Endothelial cell of umbilical vein (primary cell): Measurements from ENCODE around the gene ZC3H12A. TPM values are rescaled to one million over a fixed set of nuclear protein-coding genes. Genes with fewer than 3 reads are reported as not detected.
A peak's percentile ranks its signal among the peaks of the same experiment; 100 is the strongest.

Experiments
- BruUV-seq: library from RNA; stranded (reverse); fragments of 400-500 nt; replicated peaks from 2 replicates; lab custom pipeline; 2021; lab: Mats Ljungman, UMichigan
- CTCF ChIA-PET: fragments of 300-600, 350-600 bp; sonication (Branson Sonifier 250); formaldehyde crosslinking; loops from one replicate; lab custom pipeline; 2021; ENCODE audit warnings: antibody characterized with exemption, inconsistent platforms; lab: Charles Lee
- POLR2A ChIA-PET: fragments of 300-600, 350-600 bp; sonication (Branson Sonifier 250); formaldehyde crosslinking; loops from one replicate; lab custom pipeline; 2021; ENCODE audit warnings: antibody characterized with exemption, inconsistent platforms; lab: Charles Lee
- DNase-seq: peaks from one replicate; pipeline ENCODE4 v3.0.0-alpha.2; 2011; ENCODE audit warnings: low read depth, low spot score
- FAIRE-seq: peaks from 2 replicates; lab custom pipeline; 2011; peaks lifted over from hg19 to GRCh38; lab: Jason Lieb, UNC
- H2AFZ ChIP-seq: 2 replicates; pipeline ENCODE4 v1.6.0; 2012; ENCODE audit warnings: low read depth, low read length, control low read depth, inconsistent platforms
- H3K27ac ChIP-seq: 2 replicates; pipeline ENCODE4 v1.5.1; 2011; ENCODE audit warnings: low read depth, mild to moderate bottlenecking, control low read depth, low read length, moderate library complexity; ENCODE audit not compliant: insufficient read depth
- H3K27me3 ChIP-seq, 2 experiments: 2 replicates each; pipeline versions ENCODE4 v1.6.0 to v1.6.1; 2011; ENCODE audit warnings: low read length in 2 of 2, mixed read lengths in 1 of 2; ENCODE audit not compliant: control insufficient read depth in 2 of 2, insufficient read depth in 2 of 2
- H3K36me3 ChIP-seq, 2 experiments: 2 replicates in 1 of 2; 3 replicates in 1 of 2; pipeline ENCODE4 v1.5.1; 2011; ENCODE audit warnings: low read length in 2 of 2, mild to moderate bottlenecking in 1 of 2, moderate library complexity in 1 of 2; ENCODE audit not compliant: control insufficient read depth in 2 of 2, insufficient read depth in 2 of 2; ENCODE audit errors: extremely low read depth in 1 of 2
- H3K4me1 ChIP-seq: 3 replicates; pipeline ENCODE4 v1.5.1; 2011; ENCODE audit warnings: mild to moderate bottlenecking, low read length; ENCODE audit not compliant: control insufficient read depth, insufficient read depth; ENCODE audit errors: extremely low read depth
- H3K4me2 ChIP-seq: 2 replicates; pipeline ENCODE4 v1.6.1; 2011; ENCODE audit warnings: low read length, control low read depth, mixed read lengths; ENCODE audit not compliant: insufficient read depth
- H3K4me3 ChIP-seq, 3 experiments: fragments of 200-600 bp in 1 of 3; sonication (generic), shearing (Covaris generic) in 1 of 3; replicated peaks in 1 of 3; 2 replicates each; pipeline ENCODE4 v1.5.1; 2011 to 2016; ENCODE audit warnings: control low read depth in 3 of 3, low read length in 3 of 3, mild to moderate bottlenecking in 2 of 3, inconsistent platforms in 1 of 3, low read depth in 1 of 3, moderate library complexity in 1 of 3; ENCODE audit not compliant: insufficient read depth in 1 of 3
- H3K79me2 ChIP-seq: 2 replicates; pipeline ENCODE4 v1.6.0; 2012; ENCODE audit warnings: low read length, inconsistent platforms; ENCODE audit not compliant: control insufficient read depth, insufficient read depth
- H3K9ac ChIP-seq: replicated peaks from 2 replicates; pipeline ENCODE3; 2011; ENCODE audit warnings: low read length, control low read depth; ENCODE audit not compliant: insufficient read depth; ENCODE audit errors: extremely low read depth
- H3K9me1 ChIP-seq: replicated peaks from 3 replicates; pipeline ENCODE4 v1.6.0; 2011; ENCODE audit warnings: mild to moderate bottlenecking, low read length; ENCODE audit not compliant: control insufficient read depth, insufficient read depth; ENCODE audit errors: extremely low read depth
- H3K9me3 ChIP-seq: replicated peaks from 2 replicates; pipeline ENCODE4 v1.5.1; 2012; ENCODE audit warnings: low read length, inconsistent platforms; ENCODE audit not compliant: control insufficient read depth, insufficient read depth
- H4K20me1 ChIP-seq: replicated peaks from 2 replicates; pipeline ENCODE3; 2011; ENCODE audit warnings: mild to moderate bottlenecking, low read length; ENCODE audit not compliant: control insufficient read depth, insufficient read depth; ENCODE audit errors: extremely low read depth
- EZH2 ChIP-seq: IDR thresholded peaks from 2 replicates; pipeline ENCODE4 v1.6.1; 2012; ENCODE audit warnings: borderline replicate concordance, low read depth, mild to moderate bottlenecking, moderate library complexity, low read length, inconsistent platforms; ENCODE audit not compliant: severe bottlenecking
- FOS ChIP-seq: IDR thresholded peaks from 2 replicates; pipeline ENCODE4 v1.6.1; 2011; ENCODE audit warnings: mild to moderate bottlenecking, low read length, moderate library complexity, borderline replicate concordance; ENCODE audit not compliant: insufficient read depth
- GATA2 ChIP-seq: IDR thresholded peaks from 2 replicates; pipeline ENCODE4 v1.7.0; 2011; ENCODE audit warnings: low read depth, mild to moderate bottlenecking, moderate library complexity, mixed read lengths, low read length; ENCODE audit not compliant: insufficient read length, insufficient read depth
- JUN ChIP-seq: IDR thresholded peaks from 2 replicates; pipeline ENCODE4 v1.6.1; 2011; ENCODE audit warnings: borderline replicate concordance, low read depth; ENCODE audit not compliant: insufficient read length, insufficient read depth
- MYC ChIP-seq: IDR thresholded peaks from one replicate; pipeline ENCODE4 v1.6.1; 2011; ENCODE audit warnings: mild to moderate bottlenecking, low read depth, low read length
- POLR2A ChIP-seq: IDR thresholded peaks from 2 replicates; pipeline ENCODE4 v1.6.1; 2012; ENCODE audit warnings: low read depth, mild to moderate bottlenecking, control low read depth, low read length
- POLR2AphosphoS5 ChIP-seq: IDR thresholded peaks from 2 replicates; pipeline ENCODE4 v1.6.1; 2012; ENCODE audit warnings: low read depth, mild to moderate bottlenecking, control low read depth, low read length, moderate library complexity; ENCODE audit not compliant: insufficient read depth
- dilution Hi-C: fragments of 300-500 bp; cut with MboI; formaldehyde crosslinking; loops from one replicate; pipeline ENCODE4 v1.15.0; 2019; ENCODE audit warnings: low sequenced_read_pairs; ENCODE audit not compliant: extremely low pct_ligation_motif_present
- intact Hi-C: fragments of 100-400 bp; cut with micrococcal nuclease; formaldehyde crosslinking; loops from one replicate; pipeline ENCODE4 v1.10.0; 2022
- polyA plus RNA-seq, 4 experiments: library from polyadenylated mRNA; depleted of rRNA in 3 of 4; stranded (reverse) in 3 of 4; unstranded in 1 of 4; fragments of >200 nt; gene quantifications; 2 replicates each; pipeline versions ENCODE4 v1.2.1 to v1.2.3, GENCODE V29; 2011 to 2012; ENCODE audit warnings: missing spikeins in 1 of 4
- total RNA-seq: library from RNA; stranded (reverse); gene quantifications from 2 replicates; pipeline ENCODE4 v1.2.3, GENCODE V29; 2021
- TF ChIP-seq, protein P1 (sequence below): IDR thresholded peaks from 2 replicates; pipeline ENCODE4 v1.6.1; 2011; ENCODE audit not compliant: insufficient read depth, insufficient read length
- TF ChIP-seq, protein P2 (sequence below), 2 donors: IDR thresholded peaks; 1 replicate in 1 of 2; 2 replicates in 1 of 2; pipeline ENCODE4 v1.5.1; 2011; ENCODE audit warnings: low read length in 2 of 2, mild to moderate bottlenecking in 2 of 2, moderate library complexity in 2 of 2, control low read depth in 1 of 2, inconsistent platforms in 1 of 2, low read depth in 1 of 2; ENCODE audit not compliant: insufficient read depth in 1 of 2; ENCODE audit errors: extremely low read depth in 1 of 2

Gene ZC3H12A
- total and polyA plus RNA-seq, 2 donors (not counting 3 experiments of a cell fraction or from before 2014, with no cell fraction given) = 6.3 to 9.4 TPM

DNA sequence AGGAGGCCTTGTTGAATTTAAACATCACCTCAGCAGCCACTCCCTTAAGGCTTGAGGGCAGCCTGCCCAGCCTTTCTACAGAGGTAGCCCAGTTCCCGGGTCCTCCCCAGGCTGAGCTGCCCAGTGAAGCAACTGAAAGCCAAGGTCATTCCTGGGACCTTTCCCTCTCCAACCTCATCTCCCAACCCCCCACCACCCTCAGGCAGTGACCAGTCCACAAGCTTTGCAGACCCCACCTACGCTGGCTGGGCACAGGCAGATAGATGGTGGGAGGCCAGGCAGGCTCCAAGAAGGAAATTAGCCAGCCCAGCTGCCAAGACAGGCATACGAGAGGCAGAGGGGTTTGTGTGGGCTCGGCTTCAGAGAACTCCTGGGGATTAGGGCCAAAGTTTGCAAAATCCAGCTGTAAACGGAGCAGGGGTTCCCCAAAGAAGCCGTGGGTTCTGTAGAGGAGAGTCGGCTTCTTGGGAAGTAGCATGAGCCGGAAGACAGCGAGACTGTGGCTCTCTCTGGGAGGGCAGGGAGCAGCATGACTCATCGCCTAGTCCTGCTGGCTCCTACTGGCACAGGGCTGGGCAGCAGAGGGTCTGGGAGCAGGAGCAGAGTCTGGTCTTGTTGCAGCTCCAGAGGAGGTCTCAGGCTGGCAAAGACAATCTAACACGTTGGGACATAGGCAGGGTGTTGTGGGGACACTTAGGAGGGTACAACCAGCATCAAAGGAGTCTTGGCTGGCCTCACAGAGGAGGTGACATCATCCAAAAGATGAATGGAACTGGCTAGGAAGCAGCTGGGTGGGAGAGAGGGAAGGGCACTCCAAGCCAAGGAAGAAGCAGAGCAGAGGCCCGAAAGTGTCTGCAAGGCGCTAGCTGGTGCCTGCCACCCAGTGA lies 2.8 kb upstream of the ZC3H12A start:
- dilution Hi-C loops = no loop called here
- peak overlapping the region; percentile 72 for H2AFZ ChIP-seq
- ChIA-PET POLR2A (interaction anchor here (1.1 kb wide), 1 partner anchor 16 kb away, joined by 4 read pairs; no protein-coding TSS in a partner anchor), CTCF (interaction anchor here (1.0 to 8.9 kb wide), 6 partner anchors 9 to 219 kb away, joined by 3 to 158 read pairs (median 6); partner anchors contain the start of gene MEAF6)
- intact Hi-C loops = loop anchor here (1.0 to 10.0 kb wide), 5 partner anchors 16 to 393 kb away; partner anchors contain the start of genes C1orf122, SNIP1 and YRDC
- no peaks in the 10 kb centered on the region for H3K9me1 ChIP-seq
- TF ChIP-seq MYC (no peak), POLR2AphosphoS5 (peak; percentile 39), POLR2A (no peak), JUN (peak; percentile 82), GATA2 (no peak), EZH2 (no peak), FOS (peak; percentile 96)
- TF ChIP-seq, protein P1, sequence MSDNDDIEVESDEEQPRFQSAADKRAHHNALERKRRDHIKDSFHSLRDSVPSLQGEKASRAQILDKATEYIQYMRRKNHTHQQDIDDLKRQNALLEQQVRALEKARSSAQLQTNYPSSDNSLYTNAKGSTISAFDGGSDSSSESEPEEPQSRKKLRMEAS = no peak
- TF ChIP-seq, protein P2, sequence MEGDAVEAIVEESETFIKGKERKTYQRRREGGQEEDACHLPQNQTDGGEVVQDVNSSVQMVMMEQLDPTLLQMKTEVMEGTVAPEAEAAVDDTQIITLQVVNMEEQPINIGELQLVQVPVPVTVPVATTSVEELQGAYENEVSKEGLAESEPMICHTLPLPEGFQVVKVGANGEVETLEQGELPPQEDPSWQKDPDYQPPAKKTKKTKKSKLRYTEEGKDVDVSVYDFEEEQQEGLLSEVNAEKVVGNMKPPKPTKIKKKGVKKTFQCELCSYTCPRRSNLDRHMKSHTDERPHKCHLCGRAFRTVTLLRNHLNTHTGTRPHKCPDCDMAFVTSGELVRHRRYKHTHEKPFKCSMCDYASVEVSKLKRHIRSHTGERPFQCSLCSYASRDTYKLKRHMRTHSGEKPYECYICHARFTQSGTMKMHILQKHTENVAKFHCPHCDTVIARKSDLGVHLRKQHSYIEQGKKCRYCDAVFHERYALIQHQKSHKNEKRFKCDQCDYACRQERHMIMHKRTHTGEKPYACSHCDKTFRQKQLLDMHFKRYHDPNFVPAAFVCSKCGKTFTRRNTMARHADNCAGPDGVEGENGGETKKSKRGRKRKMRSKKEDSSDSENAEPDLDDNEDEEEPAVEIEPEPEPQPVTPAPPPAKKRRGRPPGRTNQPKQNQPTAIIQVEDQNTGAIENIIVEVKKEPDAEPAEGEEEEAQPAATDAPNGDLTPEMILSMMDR (IDR thresholded peaks at IDR 0.05; ENCODE audit: extremely low read depth in 1 of 2, insufficient read depth in 1 of 2, low read depth in 1 of 2, low read length in 2 of 2) = no peak
- peaks cover 46% of the 10 kb centered on the region for H3K4me1 ChIP-seq
- no peak overlapping the region for H3K4me3 ChIP-seq
- BruUV-seq = TSS peak; percentile 14
- no peaks in the 10 kb centered on the region for H3K9me3 ChIP-seq
- H3K27me3 ChIP-seq = no peaks in the 10 kb centered on the region
- H4K20me1 ChIP-seq = no peaks in the 10 kb centered on the region
- H3K36me3 ChIP-seq = no peaks in the 10 kb centered on the region
- peaks cover 17% of the 10 kb centered on the region for H3K79me2 ChIP-seq
- peak; percentile 98 for FAIRE-seq
- peak overlapping the region; percentile 29 for H3K9ac ChIP-seq
- H3K27ac ChIP-seq = peak overlapping the region; percentile 76
- peak overlapping the region; percentile 50 for H3K4me2 ChIP-seq
- DNase-seq = peak; percentile 91
